MG63 (cell line): ENCODE measurements around the gene CLPSL2. TPM values are rescaled to one million over a fixed set of nuclear protein-coding genes. Genes with fewer than 3 reads are reported as not detected.

Experiments used
- DNase-seq: peaks from one replicate; pipeline ENCODE4 v3.0.0-alpha.2; 2020
- H3K27me3 ChIP-seq: fragments of 250-450 bp; sonication (Bioruptor Pico); 2 replicates; pipeline ENCODE4 v1.5.1; 2020; ENCODE audit warnings: mild to moderate bottlenecking, moderate library complexity
- H3K36me3 ChIP-seq: fragments of 250-450 bp; sonication (Bioruptor Pico); 2 replicates; pipeline ENCODE4 v1.5.1; 2020; ENCODE audit warnings: mild to moderate bottlenecking, moderate library complexity
- H3K4me3 ChIP-seq: fragments of 250-450 bp; sonication (Bioruptor Pico); 2 replicates; pipeline ENCODE4 v1.5.1; 2020; ENCODE audit warnings: mild to moderate bottlenecking, moderate library complexity
- H3K9me3 ChIP-seq: fragments of 250-450 bp; sonication (Bioruptor Pico); 2 replicates; pipeline ENCODE4 v1.5.1; 2020; ENCODE audit warnings: mild to moderate bottlenecking, moderate library complexity
- total RNA-seq: library from RNA; depleted of rRNA; stranded (reverse); fragments of >200 nt; shearing (Covaris generic); gene quantifications from 2 replicates; pipeline ENCODE4 v1.2.3, GENCODE V29; 2014; ENCODE audit warnings: low replicate concordance

Gene CLPSL2
- total RNA-seq, 1 experiment from 2014 or later: not detected

DNA sequence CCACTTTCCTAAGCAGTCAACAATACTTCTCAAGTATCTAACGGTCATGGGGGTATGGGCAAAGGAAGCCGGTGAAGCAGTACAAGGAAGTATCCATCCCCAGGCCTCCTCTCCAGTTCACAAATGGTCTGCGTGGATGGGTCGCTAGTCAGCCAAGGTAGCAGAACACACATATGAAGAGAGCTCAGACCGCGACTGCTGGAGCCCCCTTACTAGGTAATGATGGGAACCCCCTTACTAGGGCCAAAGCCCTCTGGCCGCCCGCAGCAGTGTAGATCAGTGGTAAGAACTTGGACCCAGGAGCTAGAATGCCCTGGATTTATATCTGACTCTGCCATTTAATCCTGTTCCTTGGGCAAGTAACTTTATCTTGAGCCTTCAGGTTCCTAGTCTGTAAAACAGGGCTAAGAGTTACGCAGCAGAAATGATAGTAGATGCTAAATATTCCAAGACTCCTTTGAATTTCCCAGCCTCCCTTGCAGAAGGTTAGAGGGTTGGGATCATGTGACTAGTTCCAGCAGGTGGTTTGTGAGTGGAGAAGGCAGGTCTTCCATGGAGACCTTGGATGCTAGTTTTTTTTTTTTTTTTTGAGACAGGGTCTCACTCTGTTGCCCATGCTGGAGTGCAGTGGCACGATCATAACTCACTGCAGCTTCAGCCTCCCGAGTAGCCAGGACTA lies 2.1 kb upstream of the CLPSL2 start:
- Histone ChIP-seq H3K4me3 (no peak overlapping the region), H3K9me3 (no peaks in the 10 kb centered on the region), H3K27me3 (no peaks in the 10 kb centered on the region), H3K36me3 (no peaks in the 10 kb centered on the region)
- DNase-seq: no peak

DNA sequence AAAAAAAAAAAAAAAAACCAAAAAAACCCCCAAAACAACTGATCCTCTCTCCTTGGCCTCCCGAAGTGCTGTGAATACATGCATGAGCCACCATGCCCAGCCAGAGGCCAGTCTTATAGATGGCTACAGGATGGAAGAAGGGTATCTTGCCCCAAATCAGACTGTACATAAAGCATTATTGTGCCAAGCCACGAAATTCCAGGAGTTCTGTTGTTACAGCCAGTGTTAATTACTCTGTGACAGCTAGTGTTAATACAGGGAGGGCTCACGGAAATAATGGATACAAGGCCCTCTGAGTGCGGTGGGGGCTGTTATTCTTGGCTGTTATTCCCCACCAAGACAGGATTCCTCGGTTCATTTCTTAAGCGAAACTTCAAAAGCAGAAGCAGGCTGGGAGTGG lies 1.4 kb upstream of the CLPSL2 start:
- no peaks in the 10 kb centered on the region for H3K9me3 ChIP-seq
- no peak overlapping the region for H3K4me3 ChIP-seq
- no peak for DNase-seq
- no peaks in the 10 kb centered on the region for H3K27me3 ChIP-seq
- no peaks in the 10 kb centered on the region for H3K36me3 ChIP-seq

DNA sequence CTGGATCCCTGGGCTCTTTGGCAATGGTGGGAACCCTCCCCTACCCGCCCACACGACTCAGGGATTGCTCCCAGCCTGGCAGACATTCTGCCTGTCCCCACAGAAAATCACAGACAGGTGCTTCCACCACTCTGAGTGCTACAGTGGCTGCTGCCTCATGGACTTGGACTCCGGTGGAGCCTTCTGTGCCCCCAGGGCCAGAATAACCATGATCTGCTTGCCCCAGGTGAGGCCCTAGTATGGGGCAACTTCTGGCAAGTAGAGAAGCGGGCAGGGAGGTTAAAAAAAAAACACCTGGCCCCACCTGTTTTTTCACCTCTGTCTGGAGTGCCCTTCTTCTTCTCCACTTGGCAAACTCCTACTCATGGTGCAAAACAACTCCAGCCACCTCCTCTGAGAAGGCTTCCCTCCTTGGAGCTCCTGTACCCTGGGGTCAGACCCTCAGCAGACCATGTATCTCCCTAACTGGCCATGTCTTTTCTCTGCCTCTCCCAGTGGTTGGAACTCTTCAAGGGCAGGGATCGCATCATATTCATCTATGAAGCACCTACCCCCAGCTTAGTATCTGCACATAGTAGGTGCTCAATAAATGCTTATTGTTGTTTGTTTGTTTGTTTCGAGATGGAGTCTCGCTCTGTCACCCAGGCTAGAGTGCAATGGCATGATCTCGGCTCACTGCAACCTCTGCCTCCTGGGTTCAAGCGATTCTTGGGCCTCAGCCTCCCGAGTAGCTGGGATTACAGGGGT lies 1.1 kb downstream of the CLPSL2 start:
- Histone ChIP-seq H3K36me3 (no peaks in the 10 kb centered on the region), H3K9me3 (no peaks in the 10 kb centered on the region), H3K4me3 (no peak overlapping the region), H3K27me3 (no peaks in the 10 kb centered on the region)
- no peak for DNase-seq

DNA sequence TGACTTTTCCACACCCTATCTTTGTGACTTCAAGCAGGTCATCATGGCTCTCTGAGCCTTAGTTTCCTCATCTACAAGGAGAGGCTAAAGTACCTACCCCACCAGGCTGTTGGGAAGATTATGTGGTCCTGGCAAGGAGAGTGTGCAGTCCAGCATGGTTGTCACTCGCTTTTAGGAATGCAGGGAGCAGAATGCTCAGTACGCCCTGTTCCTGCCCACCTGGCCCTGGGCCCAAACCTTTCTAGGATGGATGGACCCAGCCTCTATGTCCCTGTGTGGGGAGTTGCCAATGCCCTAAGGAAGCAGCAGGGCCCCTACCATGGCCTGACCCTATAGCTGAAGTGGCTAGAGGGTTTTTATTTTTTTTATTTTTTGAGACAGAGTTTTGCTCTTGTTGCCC lies 2.0 kb downstream of the CLPSL2 start:
- Histone ChIP-seq H3K9me3 (no peaks in the 10 kb centered on the region), H3K4me3 (no peak overlapping the region), H3K36me3 (no peaks in the 10 kb centered on the region), H3K27me3 (no peaks in the 10 kb centered on the region)
- DNase-seq: no peak

DNA sequence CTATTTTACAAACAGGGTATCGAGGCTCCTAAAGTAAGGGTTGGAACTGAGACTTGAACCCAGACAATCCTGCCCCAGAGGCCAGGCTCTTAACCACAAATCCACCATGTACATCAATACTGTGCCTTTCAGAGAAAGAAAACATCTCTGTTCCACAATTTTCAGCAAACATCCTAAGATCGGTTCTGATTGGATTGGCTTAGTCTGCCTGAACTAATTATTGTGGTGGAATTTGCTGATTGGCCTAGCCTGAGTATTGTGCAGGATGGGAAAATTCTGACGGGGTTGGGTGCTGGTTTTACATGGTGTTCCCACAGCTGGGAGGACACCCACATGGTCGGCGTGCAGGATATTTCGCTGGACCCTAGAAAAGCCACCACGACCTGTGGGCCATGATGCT lies 4.3 kb downstream of the CLPSL2 start, which contains the start of gene CLPSL1:
CLPSL1 (plus strand) TSS at position 301 of the 400 bp plus-strand sequence; CDS start at position 393, 92 bp downstream.
- peaks cover 8% of the 10 kb centered on the region; the same call in 1 of the 2 replicates for H3K27me3 ChIP-seq
- H3K9me3 ChIP-seq: no peaks in the 10 kb centered on the region
- no peaks in the 10 kb centered on the region for H3K36me3 ChIP-seq
- no peak within 1 kb of the TSS for H3K4me3 ChIP-seq
- no peak for DNase-seq

DNA sequence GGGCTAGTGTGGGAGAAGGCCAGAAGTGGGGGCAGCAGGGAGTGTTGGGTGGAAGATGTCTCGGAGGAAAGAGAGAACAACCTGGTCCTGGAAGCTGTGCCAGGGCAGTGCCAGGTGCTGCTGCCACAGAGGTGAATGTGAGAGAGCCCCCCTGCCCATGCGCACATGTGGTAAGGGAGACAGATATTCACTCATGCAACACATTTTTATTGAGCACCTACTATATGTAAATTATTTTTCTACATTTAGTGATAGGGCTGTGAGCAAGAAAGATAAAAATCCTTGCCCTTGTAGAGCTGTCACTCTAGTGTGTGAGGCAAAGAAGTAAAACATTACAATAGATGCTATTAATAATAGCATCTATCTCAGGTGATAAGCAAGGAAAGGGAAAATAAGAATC lies 4.9 kb downstream of the CLPSL2 start:
- Histone ChIP-seq H3K36me3 (no peaks in the 10 kb centered on the region), H3K4me3 (no peak overlapping the region), H3K27me3 (peaks cover 11% of the 10 kb centered on the region), H3K9me3 (no peaks in the 10 kb centered on the region)
- no peak for DNase-seq

DNA sequence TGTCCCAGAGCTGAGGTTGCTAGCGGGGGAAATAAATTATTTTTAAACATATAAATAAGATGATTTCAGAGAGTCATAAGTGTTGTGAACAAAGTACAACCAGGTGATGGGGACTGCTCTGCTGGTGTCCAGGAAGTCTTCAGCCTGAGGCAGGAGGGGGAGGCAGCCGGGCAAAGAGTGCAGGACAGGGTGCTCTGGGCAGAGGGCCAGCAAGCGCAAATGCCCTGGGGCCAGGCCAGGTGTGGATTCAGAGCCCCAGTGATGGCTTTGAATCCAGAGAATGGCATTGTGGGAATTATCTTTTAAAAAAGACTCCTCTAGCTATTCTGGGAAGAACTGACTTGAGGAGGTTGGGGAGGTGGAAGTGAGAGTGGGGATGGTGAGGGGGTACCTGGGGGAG lies 6.0 kb downstream of the CLPSL2 start:
- DNase-seq: no peak
- no peaks in the 10 kb centered on the region for H3K9me3 ChIP-seq
- no peaks in the 10 kb centered on the region for H3K36me3 ChIP-seq
- H3K27me3 ChIP-seq: peaks cover 22% of the 10 kb centered on the region
- H3K4me3 ChIP-seq: no peak overlapping the region

DNA sequence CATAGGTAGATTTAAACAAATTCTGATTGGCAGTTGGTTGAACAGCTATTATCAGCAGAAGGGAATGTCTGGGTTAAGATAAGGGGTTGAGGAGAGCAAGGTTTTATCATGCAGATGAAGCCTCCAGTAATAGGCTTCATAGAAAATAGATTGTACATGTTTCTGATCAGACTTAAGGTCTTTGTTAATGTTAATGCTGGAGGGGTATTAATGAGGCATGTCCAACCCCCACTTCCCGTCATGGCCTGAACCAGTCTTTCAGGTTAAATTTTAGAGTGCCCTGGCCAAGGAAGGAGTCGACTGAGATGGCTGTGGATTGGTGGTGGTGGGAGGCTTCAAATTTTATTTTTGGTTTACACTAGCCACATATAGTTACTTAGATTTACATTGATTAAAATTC lies 7.8 kb downstream of the CLPSL2 start:
- no peak for DNase-seq
- Histone ChIP-seq H3K36me3 (no peaks in the 10 kb centered on the region), H3K4me3 (no peak overlapping the region), H3K27me3 (peaks cover 38% of the 10 kb centered on the region), H3K9me3 (no peaks in the 10 kb centered on the region)

DNA sequence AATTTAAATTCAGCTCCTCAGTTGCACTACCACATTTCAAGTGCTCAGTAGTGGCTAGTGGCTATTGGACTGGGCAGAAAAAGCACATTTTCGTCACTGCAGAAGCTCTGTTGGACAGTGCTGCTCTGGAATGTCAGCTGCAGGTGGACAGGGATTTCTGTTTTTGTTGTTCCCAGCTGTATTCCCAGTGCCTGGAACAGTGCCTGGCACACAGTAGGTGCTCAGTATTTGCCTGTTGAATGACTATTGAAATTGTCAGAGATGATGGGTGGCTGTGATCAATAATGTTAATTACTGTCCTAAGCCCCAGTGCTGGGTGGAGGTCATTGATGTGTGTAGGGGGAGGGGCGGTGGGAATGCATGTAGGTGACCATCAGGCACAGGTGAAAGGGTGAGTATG lies 9.9 kb downstream of the CLPSL2 start:
- no peak for DNase-seq
- Histone ChIP-seq H3K36me3 (no peaks in the 10 kb centered on the region), H3K27me3 (peaks cover 43% of the 10 kb centered on the region), H3K4me3 (no peak overlapping the region), H3K9me3 (no peaks in the 10 kb centered on the region)

DNA sequence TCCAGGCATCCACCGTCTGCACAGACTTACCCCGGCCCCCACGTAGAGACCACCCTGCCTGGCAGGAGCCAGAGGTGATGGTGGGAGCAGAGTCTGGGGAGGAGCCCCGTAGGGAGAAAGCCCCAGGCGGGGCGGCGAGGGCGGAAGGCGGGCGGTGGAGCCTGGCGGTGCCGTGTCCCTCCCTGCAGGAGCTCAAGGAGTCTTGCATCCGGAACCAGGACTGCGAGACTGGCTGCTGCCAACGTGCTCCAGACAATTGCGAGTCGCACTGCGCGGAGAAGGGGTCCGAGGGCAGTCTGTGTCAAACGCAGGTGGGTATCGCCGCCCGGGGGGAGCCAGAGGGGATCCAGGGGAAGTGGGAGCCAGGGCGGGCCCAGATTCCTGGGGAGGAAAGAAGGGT lies 10.4 kb downstream of the CLPSL2 start:
- H3K9me3 ChIP-seq: no peaks in the 10 kb centered on the region
- no peak for DNase-seq
- H3K27me3 ChIP-seq: peaks cover 43% of the 10 kb centered on the region
- H3K4me3 ChIP-seq: no peak overlapping the region
- no peaks in the 10 kb centered on the region for H3K36me3 ChIP-seq

DNA sequence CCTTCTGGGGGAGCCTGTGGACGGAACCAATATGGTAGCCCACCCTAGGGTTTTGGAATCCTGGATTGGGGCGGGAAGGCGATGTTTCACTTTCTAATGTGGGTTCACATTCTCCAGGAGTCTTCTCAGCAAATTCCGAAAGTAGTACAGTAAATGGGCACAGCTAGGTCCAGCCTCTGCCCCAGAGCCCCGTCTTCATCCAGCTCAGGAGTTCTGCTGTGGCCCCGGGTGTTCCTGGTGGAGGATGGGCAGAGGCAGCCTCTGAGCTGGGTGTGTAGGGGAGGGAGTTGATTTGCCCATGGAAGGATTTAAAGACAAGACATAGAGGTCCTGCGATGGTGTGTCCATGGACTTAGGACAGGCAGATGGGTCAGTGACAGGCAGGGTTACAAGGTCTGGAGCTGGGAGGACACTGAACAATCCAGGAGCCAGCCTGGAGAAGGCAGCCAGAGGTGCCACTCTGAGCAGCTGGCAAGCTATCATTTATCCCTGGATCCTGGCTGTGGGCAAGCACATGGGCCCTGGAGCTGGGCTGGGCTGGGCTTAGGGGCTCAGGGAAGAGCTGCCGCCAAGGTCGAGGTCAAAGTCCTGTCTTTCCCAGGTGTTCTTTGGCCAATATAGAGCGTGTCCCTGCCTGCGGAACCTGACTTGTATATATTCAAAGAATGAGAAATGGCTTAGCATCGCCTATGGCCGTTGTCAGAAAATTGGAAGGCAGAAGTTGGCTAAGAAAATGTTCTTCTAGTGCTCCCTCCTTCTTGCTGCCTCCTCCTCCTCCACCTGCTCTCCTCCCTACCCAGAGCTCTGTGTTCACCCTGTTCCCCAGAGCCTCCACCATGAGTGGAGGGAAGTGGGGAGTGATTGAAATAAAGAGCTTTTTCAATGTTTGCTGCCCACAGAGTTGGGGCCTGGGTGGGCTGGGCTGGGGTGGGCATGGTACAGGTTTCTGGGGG lies 11.1 kb downstream of the CLPSL2 start:
- Histone ChIP-seq H3K36me3 (no peaks in the 10 kb centered on the region), H3K27me3 (peaks cover 43% of the 10 kb centered on the region), H3K4me3 (no peak overlapping the region), H3K9me3 (no peaks in the 10 kb centered on the region)
- DNase-seq: no peak

DNA sequence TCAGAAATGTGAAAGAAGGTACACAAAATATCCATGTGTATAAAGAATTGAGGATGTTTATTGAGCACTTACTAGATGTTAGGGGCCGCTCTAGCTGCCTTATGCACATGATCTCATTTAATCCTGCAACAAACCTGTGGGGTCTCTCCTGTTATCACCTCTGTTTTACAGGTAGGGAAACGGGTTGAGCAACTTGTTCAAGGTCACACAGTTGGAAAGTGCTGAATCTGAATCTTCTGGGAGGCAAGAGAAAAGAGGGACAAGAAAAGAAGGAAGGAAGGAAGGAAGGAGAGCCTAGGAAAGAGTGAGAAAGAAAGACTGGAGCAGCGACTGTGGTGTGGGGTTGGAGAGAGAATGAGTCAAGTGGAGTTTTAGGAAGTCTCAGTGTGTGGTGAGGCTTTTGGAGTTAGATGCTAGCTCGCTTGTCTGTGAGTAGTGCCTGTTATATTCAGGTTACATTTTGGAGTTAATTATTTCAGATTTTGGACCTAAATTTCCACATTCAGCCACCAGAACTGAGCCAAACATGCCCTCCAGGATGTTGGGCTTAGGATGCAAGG lies 12.1 kb downstream of the CLPSL2 start:
- H3K4me3 ChIP-seq: no peak overlapping the region
- no peaks in the 10 kb centered on the region for H3K36me3 ChIP-seq
- DNase-seq: no peak
- H3K27me3 ChIP-seq: peaks cover 46% of the 10 kb centered on the region
- H3K9me3 ChIP-seq: no peaks in the 10 kb centered on the region

DNA sequence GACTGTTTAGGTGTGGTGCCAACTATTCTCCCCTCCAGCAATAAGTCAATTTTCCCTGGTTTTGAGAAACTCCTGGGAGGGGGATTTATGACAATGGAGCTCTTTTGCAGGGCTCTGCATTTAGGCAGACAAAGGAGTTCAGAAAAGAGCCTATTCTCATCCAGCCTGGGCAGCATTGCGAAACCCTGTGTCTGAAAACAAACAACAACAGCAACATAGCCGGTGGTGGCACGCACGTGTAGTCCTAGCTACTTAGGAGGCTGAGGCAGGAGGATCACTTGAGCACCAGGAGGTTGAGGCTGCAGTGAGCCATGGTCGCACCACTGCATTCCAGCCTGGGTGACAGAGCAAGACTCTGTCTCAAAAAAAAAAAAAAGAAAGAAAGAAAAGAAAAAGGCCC lies 14.3 kb downstream of the CLPSL2 start:
- Histone ChIP-seq H3K4me3 (no peak overlapping the region), H3K36me3 (no peaks in the 10 kb centered on the region), H3K27me3 (peaks cover 38% of the 10 kb centered on the region), H3K9me3 (no peaks in the 10 kb centered on the region)
- DNase-seq: no peak

DNA sequence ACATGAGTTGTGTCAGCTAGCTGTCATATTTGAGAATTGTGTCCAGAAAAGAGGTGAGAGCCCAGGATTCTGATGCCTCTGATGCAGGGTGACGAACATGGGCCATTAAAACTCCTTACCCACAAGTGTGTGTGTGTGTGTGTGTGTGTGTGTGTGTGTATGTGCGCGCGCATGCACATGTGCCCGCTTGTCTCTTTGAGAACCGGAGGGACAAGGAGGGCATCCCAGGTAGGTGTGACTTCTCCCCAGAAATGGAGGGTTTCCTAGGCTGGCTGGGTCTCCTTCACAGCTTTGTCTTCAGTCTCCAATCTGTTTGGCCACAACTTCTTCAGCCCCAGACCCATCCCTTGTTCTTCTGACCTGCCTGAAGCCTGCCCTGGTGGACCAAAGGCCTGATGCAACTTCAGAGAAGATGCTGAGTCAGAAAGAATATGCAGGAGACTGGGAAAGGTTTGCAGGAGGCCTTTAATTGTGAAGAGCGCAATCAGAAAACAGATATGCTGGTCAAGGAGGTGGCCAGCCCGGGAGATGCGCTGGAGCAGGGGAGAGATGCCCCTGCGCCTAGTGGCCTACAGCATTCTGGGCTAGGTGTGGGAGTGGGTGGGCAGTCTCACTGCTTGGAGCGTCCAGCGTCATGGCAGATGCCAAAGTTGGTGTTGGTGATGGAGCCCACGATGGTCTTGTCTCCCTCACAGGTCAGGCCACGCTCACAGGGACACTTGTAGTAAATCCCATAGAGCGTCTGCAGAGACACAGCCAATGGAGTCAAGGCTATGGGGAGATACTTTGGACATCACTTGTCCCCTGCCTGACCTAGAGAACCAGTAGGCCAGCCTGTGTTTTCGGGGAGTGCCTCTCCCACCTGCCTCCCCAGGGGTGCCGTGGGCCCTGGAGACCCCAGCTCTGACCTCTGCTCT lies 18.4 kb downstream of the CLPSL2 start:
- Histone ChIP-seq H3K27me3 (peaks cover 3% of the 10 kb centered on the region; the same call in 1 of the 2 replicates), H3K4me3 (no peak overlapping the region), H3K36me3 (no peaks in the 10 kb centered on the region), H3K9me3 (no peaks in the 10 kb centered on the region)
- no peak for DNase-seq

DNA sequence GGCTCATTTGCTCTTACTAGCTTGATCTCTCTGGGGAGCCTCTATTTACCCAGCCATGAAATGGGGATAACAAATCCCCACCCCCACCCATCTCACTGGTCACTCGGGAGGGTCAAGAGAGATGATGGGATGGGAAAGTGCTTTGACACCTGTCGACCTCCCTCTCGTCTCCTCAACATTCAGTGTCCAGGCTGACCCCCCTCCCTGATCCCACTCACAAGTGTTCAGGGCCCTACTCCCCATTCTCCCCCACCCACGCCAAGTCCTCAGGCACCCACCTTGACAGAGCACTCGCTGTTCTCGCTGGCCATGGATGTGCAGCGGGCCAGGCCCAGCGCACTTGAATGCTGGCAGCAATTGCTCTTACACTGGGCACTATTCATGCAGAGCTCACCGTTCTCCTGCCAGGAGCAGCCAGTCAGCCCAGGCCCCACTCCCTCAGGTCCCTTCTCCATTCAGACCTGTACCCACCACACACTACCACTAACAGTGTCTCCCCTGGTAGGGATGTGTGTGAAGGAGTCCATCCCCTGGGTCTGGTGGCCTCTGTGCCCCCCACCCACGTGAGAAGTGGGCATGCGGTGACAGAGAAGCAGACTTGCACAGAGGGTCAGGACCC lies 19.2 kb downstream of the CLPSL2 start:
- H3K27me3 ChIP-seq: 0 out of 2 replicates have a peak, but pooled peaks cover 3% of the 10 kb centered on the region
- DNase-seq: no peak
- H3K36me3 ChIP-seq: no peaks in the 10 kb centered on the region
- H3K4me3 ChIP-seq: no peak overlapping the region
- H3K9me3 ChIP-seq: no peaks in the 10 kb centered on the region
